GM18861 (cell line): Measurements from ENCODE around the gene SEMA3F.

Source experiments
- ATAC-seq: cut with Tn5 transposase; IDR thresholded peaks from one replicate; pipeline ENCODE4 v1.9.1; 2021; ENCODE audit not compliant: unreplicated experiment

The SEMA3F gene

DNA sequence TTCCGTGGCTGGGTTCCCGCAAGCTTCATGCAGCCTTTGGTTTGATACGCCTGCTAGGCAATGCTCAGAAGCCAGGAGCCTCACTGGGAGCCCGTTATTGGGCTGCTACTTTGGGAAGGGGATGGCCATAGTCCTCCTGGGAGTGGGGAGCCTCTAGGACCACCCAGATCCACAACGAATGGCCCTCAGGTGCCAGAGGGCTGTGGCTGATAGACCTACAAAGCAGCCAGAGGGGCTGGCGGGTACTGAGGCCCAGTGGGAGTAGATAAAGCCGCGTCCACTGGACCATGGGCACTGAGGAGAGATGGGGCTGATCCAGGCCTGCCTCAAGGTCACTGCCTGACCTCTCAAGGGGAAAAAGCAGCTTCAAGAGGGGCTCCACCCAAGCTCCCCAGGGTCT lies 37.0 kb downstream of the SEMA3F start:
- no peak for ATAC-seq

DNA sequence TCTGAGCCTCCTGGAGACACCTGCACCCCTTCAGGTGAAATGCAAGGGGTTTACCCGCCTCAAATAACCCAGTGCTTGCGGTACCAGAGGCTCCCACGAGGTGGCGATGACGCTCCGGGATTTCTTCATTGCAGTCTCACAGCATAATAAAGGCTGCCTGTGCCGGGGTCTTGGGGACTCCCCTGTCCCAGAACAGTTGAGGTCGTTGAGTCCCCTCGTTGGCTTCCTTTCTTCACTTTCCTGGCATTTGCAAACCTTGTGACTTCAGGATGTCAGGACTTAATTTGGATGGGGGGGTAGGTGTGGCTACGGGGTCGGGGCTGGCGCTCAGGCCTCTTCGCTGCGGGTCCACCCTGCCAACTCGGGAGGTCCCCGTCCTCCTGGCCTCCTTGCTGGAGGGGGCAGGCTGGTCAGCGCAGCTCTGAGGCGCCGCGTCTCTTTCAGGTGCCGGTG lies 37.6 kb downstream of the SEMA3F start:
- no peak for ATAC-seq

DNA sequence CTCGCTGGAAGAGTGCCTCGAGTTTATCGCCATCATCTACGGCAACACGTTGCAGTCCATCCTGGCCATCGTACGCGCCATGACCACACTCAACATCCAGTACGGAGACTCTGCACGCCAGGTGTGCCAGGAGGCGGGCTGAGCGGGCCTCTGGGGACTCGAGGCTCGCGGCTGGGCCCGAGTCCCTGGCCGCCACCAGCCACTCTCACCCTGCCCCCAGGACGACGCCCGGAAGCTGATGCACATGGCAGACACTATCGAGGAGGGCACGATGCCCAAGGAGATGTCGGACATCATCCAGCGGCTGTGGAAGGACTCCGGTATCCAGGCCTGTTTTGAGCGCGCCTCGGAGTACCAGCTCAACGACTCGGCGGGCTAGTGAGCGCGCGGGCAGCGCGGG lies 38.2 kb downstream of the SEMA3F start:
- no peak for ATAC-seq

DNA sequence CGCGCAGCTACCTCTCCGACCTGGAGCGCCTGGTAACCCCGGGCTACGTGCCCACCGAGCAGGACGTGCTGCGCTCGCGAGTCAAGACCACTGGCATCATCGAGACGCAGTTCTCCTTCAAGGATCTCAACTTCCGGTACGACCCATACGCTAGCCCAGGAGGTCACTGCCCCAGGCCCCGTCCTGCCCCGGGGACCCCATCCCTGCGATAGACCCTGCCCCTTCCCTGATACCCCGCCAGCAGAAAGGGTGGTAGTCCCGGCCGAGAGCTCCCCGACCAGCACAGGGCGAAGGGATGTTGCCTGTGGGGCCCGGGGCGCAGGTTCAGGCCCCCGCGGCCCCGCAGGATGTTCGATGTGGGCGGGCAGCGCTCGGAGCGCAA lies 38.6 kb downstream of the SEMA3F start:
- no peak for ATAC-seq

DNA sequence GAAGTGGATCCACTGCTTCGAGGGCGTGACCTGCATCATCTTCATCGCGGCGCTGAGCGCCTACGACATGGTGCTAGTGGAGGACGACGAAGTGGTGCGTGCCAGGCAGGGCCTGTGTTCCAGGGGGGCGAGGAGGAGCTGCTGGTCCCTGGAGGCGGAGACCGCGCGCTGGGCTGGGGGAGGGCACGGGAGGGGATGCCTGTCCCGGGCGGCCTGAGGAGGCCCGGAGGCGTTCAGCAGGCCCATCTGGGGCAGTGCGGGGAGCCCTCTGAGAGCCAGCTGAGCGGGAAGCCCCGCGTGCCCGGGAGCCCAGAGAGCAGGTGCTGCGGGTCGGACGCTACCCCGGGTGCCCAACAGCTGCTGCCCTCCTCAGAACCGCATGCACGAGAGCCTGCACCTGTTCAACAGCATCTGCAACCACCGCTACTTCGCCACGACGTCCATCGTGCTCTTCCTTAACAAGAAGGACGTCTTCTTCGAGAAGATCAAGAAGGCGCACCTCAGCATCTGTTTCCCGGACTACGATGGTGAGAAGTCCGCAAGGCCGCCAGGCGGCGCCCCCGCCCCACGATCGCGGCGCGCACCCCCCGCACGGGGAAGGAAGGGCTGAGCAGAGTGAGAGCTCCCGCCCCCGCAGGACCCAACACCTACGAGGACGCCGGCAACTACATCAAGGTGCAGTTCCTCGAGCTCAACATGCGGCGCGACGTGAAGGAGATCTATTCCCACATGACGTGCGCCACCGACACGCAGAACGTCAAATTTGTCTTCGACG lies 39.2 kb downstream of the SEMA3F start:
- no peak for ATAC-seq

DNA sequence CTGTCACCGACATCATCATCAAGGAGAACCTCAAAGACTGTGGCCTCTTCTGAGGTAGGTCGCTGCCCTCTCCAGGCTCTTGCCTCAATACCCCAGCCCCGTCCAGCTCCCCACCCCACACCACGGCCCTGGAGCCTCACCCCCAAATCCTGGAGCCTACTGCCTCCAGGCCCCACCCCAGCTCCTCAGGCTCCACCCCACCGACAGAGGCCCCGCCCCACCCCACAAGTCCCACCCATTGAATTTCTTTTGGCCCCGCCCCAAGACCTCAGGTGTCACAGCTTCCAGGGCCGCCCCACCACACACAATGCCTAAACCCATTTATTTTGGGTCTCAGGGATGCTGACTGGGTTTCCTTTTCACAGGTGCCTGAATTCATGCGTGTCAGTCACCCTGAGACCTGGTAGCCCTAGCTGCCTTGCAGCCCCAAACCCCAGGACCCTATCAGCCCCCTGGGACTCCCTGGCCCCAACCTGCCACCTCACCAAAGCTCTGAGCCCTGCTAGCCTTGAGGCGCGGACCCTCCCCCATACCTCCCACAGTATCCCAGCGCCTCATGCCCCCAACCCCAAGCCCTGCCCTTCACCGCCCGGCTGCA lies 39.9 kb downstream of the SEMA3F start:
- ATAC-seq, result no peak

DNA sequence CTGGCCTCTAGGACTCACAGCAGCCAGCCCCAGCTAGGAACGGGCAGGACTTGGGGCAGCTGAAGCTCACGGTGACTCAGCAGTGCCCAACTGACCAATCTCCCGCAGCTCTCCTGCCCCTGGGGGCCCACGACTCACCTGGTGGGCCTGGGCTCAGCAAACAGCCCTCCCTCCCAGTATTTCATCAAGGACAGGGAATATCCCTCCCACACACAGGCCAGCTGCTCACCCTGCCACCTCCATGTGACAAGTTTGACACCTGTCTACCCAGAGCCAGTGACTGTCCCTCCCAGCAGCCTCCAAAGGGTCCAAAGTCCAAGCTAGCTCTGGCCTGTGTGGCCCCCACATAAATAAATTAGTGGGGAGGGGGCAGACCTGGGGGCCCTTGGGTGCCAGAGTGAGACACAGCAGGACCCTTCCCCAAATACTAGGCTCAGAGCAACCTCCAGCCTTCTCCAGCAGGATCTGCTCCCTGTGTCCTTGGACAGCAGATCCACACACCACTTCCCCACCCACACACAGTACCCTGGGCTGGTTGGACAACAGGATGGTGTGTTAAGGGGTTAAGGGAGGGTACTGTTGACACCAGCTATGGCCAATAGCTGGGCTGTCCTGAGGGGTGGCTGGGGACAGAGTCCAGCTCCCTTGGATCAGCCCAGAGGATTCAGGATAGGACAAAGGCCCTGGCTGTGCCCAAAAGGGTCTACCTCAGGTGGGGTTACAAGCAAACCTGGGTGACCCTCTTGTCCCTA lies 40.6 kb downstream of the SEMA3F start:
- no peak for ATAC-seq

DNA sequence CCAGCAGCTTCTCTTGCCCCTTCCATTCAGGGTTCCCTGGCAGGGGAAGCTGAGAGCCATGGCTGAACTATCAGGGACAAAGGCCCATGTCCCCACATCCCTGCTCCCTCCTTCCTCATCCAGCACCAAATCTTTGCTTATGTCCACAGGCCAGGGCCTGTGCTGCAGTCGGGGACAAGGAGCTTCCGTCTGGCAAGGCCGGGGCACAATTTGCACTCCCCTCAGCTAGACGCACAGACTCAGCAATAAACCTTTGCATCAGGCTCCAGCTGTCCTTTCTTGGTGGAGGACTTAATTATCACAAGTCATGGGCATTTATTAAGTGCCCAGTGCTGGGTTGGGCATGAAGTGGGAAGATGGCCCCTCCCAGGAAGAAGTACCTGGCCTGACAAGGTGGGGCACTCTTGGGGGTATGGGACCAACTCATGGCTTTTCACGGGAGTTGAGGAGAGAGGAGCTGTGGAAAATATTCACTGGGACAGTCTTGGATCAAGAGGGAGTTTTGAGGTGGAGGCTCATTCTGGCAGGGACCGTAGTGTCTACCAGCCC lies 41.2 kb downstream of the SEMA3F start:
- ATAC-seq, result no peak

DNA sequence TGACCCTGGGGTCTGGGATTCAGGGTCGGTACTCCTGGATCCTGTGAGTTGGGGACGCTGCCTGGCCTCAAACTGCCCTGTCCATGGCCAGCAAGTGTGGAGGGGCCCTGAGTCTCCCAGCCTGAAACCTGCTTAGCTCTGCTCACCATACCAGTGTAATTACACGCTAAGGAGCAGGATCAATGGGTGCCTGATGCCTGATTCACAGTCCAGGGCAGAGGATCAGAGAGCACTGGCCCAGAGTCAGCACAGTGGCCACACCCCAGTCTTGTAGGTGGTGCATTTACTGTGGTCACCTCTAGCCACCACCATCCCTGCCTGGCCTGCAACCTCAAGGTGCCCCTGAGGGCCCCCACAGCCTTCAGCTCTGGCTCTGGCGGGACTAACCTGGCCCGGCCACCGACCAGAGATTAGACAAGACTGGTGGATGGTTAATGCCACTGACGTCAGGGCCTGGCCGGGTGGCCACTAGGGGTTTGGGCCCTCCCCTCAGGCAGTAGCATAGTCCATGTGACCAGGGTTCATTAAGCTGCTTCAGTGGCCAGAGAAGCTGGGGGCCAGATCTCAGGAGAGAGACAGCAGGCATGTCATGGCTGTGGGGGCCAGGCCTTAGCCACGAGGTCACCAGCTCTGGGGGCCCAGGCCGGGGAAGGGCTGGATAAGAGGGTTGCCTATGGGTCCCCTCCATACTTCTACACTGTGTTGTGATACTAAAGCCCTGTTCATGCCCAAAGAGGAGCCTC lies 46.6 kb downstream of the SEMA3F start:
- ATAC-seq, result no peak

DNA sequence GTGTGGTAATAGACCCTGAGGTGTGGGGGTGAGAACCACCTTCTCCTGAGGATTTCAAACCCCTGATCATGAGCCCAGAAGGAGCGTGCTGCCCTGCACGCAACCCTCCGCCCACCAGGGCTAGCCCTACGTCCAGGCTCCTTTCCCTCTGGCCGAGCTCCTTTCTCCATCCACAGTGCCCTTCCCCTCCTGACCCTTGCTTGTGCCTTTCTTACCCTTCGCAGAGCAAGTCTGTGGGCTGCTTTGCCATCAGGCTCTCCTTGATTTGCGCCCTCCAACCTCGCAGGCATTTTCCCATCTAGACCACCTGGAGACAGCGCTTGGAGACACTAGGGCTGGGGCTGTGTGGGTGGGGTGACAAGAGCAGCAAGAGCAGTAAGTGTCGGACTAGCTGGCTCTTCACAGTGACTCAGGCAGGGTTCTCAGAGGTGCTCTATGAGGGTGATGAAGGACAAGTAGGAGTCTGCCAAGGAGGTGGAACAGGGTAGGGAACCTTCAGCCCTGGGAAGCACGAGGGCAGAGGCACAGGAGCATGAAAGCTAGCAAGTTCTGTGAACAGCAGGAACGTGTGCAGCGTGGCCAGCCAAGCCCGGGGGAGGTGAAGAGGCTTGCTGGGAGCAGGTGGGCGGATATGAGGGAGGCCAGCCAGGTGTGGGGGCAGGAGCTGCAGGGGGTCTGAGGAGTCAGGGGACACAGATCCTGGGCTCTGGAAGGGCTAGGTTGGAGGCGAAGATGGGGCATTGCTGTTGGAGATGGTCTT lies 47.4 kb downstream of the SEMA3F start:
- no peak for ATAC-seq

DNA sequence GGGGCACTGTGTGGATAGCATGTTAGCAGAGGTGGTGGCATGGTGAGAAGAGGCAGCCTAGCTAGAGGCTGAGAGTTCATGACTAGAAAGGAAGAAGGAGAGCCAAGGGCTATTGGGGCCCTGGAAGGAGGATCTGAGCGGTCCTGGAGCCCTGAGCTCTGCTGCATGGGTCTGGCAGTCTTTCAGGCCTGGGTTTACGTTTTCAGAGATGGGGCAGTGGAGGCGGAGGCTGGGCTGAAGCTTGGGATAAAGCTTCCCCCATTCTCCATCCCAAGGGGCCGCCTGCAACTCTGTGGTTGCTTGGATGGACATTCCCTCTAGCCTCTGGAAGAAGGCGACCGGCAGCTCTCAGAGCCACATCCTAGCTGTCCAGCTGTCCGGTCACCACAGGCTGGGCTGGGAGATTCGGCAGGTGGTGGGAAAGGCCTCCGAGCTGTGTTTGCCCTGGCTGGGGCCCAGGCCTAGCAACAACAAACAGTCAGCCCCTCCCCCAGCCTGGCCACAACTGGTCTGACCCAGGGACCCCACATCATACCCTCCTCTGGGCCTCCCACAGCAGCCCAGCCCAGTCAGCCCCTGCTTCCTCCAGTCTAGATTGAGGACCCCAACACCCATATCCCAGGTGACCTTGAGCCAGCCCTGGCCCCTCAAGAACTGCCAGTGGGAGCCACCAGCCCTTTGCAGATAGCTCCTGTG lies 48.1 kb downstream of the SEMA3F start:
- no peak for ATAC-seq

DNA sequence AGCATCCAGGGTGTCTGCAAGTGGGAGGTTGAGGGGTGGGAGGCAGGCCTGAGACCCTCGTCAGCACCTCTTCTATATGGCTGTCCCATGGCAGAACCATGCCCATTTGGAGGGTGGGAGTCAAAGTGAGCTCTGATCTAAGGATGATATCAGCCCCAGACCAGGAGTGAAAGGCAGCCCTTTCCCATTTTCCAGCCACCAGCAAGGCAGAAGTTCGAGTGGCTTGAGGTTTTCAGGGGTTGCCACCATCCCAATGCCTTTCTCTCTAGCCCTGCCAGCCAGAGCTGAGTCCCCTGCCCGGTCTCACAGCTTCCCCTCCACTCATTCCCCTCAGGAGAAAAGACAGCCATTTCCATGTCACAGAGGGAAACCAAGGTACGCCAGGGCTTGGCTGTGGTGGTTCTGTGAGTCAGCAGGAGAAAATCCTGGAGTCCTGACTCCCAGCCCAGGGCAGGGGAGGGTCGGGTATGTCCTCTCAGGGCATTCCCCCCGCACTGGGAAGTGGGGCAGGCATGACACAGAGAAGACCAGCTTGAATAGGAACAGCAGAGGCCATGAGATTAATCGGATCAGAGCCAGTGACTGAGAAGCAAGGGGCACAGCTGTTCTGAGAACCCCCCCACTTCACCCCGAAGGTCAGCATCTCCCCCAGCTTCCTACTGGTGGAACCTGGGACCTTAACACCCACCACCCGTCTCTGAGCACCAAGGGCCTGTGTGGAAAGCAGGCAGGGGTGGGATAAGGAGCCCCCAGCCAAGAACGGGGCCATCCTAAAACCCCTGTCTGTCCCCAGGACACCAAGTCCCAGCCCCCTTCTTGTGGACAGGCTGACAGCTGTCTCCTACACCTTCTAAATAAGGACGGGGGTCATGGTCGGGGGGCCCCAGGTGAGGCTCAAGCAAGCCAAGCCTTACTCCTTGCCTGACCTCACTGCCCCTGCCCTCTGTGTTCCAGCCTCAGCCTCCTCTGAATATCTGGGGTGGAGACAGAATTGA lies 49.0 kb downstream of the SEMA3F start:
- no peak for ATAC-seq

DNA sequence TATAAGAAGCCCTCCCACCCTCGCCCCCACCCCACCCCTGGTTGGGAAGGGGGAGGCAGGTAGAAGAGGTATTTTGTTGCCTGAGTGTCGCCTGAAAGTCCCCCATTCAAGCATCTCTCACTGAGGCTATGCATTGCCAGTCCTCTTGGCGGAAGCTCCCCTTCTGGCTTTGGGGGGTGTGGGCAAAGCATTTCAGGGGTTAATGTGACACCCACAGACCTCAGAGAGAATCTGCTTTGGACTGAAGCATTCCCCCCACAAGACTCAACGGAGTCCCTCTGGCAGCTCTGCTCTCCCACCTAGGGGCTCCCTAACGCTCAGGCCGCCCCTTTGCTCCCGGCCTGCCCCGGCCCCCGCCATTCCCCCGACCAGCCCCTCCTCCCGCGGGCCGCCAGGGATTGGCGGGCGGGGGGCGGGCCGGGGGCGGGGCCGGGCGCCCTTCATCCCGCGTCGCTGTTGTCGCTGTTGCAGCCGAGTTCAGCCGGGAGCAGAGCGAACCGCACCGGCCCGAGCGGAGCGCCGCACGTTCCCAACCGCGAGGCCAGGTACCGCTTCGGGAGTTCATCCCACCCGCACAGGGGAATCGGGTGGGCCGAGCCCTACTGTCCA lies 49.8 kb downstream of the SEMA3F start, which contains the start of gene SLC38A3:
Gene SLC38A3, plus strand, starts transcription at position 468 of the 609 bp plus-strand sequence. CDS start 8,929 bp downstream, outside the sequence.
- no peak for ATAC-seq

DNA sequence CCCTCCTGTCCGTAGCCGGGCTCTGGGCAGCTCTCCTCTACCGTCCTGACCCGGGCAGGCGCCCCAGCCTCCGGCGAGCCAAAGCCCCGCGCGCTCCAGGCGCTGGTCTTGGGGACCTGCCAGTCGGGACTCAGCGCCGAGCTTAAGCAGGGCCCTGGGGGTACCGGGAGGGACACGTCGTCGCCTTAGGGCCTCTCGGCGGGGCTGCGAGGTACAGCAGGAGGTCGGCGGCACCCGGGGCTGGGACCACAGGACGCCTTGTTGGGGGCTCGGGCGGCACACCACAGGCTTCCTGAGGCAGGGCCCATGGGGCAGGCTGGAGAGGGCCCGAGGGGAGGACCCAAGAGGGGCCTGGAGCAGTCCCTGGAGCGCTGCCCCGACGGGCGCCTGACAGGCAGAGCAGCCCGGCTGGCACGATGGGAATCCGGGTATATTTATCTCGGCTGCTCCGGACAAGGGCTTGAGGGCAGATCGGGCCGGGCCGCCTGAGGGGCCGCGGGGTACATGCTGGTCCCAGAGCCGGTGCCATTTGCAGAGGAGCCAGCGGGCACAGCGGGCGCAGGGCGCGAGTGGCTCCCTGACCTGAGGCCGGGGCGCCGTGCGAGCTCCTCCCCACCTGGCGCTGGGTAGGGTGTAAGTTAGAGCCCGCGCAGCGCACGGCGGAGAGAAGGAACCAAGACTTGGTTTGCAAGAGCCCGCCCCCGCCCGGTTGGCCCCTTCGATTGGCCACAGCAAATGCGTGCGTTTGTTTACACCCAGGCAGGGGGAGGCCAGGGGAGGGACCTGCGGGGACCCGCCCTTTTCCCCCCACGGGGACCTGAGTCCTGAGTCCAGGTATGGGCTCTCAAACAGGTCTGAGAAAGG lies 50.5 kb downstream of the SEMA3F start:
- ATAC-seq, result no peak

DNA sequence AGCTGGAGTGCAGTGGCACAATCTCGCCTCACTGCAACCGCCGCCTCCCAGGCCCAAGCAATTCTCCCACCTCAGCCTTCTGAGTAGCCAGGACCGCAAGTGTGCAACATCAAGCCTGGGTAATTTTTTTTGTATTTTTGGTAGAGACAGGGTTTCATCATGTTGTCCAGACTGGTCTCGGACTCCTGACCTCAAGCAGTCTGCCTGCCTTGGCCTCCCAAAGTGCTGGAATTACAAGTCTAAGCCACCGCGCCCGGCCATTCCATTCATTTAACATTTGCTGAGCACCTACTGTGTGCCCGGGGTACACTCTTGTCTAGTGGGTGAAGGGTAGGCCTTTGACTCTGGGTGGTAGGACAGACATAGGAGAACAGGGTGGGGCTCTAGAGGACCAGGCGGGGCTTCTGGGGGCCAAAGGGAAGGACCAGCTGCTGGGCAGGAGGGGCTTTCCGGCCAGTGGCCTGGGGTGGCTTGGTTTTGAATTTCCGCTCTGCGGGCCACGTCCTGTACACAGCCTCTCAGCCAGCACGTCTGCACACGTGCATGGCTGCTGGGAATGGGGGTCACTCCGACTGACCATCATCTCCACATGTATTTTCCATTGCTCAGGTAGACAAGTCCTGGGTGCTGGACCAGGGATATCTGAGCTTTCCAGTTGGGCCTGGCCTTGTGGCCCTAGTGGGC lies 52.4 kb downstream of the SEMA3F start:
- ATAC-seq, result no peak

DNA sequence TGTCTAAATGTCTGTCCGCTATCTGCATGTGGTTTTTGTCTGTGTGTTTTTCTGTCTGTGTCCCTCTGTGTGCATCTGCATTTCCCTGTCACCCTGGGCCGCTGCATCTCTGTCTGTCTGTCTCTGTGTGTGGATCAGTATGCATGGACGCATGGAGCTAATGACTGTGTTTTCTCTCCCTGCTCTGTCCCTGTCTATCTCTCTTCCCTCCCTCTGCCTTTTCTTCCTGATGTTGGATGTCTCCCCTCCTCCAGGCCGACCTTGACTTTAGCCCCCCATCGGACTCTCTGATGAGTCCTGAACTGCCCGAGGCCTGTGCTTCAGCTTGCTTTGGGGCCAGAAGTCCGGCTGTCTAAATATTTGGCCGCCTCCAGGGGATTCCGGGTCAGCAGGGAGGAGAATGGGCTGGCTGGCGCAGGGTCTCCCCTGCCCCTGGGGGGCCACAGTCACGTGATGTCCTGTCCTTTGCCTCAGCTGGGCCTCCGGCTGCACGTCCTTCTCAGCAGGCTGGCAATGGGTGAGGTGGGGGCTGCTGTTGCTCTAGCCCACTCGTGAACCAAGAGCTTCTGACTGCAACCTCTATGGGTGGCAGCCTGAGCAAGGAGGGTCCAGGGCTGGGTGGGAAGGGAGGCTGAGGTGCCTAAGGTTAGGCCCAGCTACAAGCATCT lies 53.7 kb downstream of the SEMA3F start:
- no peak for ATAC-seq
